GM12878 (cell line): ENCODE results near the gene ANXA2R. TPM values are rescaled to one million over a fixed set of nuclear protein-coding genes. Genes with fewer than 3 reads are reported as not detected.

Experiments used
- BRCA1 ChIP-seq: IDR thresholded peaks from 2 replicates; pipeline ENCODE4 v1.6.1; 2011; ENCODE audit warnings: low read depth, low read length, improper control_type of control experiment
- EED ChIP-seq: sonication (generic); IDR thresholded peaks from 2 replicates; pipeline ENCODE4 v1.6.1; 2016; ENCODE audit warnings: antibody characterized with exemption, low read depth
- HDAC6 ChIP-seq: fragments of 200-600 bp; sonication (generic); IDR thresholded peaks from one replicate; pipeline ENCODE4 v1.8.0; 2017; ENCODE audit warnings: antibody characterized with exemption; ENCODE audit not compliant: unreplicated experiment
- IRF5 ChIP-seq: fragments of 450-650 bp; IDR thresholded peaks from 2 replicates; pipeline ENCODE4 v1.6.1; 2017; ENCODE audit warnings: borderline replicate concordance
- NFYB ChIP-seq: IDR thresholded peaks from 2 replicates; pipeline ENCODE4 v1.6.1; 2011; ENCODE audit warnings: low read depth, mild to moderate bottlenecking, low read length, improper control_type of control experiment, moderate library complexity; ENCODE audit not compliant: insufficient read depth
- polyA plus RNA-seq, 11 experiments: library from polyadenylated mRNA; depleted of rRNA in 4 of 11; unstranded in 6 of 11; stranded (reverse) in 5 of 11; fragments of >200 nt; fragmentation: Nextera tagmentation in 4 of 11; fragmentation: Illumina TruSeq in 1 of 11; extraction: Ambion mirVana in 4 of 11; extraction: Trizol in 1 of 11; gene quantifications; 1 replicate in 1 of 11; 2 replicates in 10 of 11; pipeline versions ENCODE4 v1.2.1 to v1.2.3, GENCODE V29; 2011 to 2016; ENCODE audit warnings: inconsistent platforms in 2 of 11, missing spikeins in 2 of 11, low read depth in 1 of 11
- total RNA-seq, 4 experiments: library from RNA; depleted of rRNA in 3 of 4; stranded (reverse); fragments of >200 nt in 3 of 4; fragmentation: Illumina TruSeq in 1 of 4; extraction: Trizol in 1 of 4; gene quantifications; 2 replicates each; pipeline versions ENCODE4 v1.2.1 to v1.2.3, GENCODE V29; 2013 to 2021
- TF ChIP-seq, protein P1 (sequence below): fragments of 450-650 bp; IDR thresholded peaks from 2 replicates; pipeline ENCODE4 v1.6.1; 2018; ENCODE audit warnings: borderline replicate concordance, mild to moderate bottlenecking; ENCODE audit not compliant: partially characterized antibody
- TF ChIP-seq, protein P2 (sequence below): IDR thresholded peaks from 2 replicates; pipeline ENCODE4 v1.6.1; 2012; ENCODE audit warnings: low read depth, low read length, improper control_type of control experiment

The ANXA2R gene
- total and polyA plus RNA-seq, 10 of the 15 experiments (the other 5 are each of a cell fraction or from before 2014, with no cell fraction given), result 2.3 to 7.8 (median 4.4) TPM

- TF ChIP-seq, protein P1, sequence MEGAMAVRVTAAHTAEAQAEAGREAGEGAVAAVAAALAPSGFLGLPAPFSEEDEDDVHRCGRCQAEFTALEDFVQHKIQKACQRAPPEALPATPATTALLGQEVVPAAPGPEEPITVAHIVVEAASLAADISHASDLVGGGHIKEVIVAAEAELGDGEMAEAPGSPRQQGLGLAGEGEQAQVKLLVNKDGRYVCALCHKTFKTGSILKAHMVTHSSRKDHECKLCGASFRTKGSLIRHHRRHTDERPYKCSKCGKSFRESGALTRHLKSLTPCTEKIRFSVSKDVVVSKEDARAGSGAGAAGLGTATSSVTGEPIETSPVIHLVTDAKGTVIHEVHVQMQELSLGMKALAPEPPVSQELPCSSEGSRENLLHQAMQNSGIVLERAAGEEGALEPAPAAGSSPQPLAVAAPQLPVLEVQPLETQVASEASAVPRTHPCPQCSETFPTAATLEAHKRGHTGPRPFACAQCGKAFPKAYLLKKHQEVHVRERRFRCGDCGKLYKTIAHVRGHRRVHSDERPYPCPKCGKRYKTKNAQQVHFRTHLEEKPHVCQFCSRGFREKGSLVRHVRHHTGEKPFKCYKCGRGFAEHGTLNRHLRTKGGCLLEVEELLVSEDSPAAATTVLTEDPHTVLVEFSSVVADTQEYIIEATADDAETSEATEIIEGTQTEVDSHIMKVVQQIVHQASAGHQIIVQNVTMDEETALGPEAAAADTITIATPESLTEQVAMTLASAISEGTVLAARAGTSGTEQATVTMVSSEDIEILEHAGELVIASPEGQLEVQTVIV, result no peak
- no peak for TF ChIP-seq HDAC6
- TF ChIP-seq, protein P2, sequence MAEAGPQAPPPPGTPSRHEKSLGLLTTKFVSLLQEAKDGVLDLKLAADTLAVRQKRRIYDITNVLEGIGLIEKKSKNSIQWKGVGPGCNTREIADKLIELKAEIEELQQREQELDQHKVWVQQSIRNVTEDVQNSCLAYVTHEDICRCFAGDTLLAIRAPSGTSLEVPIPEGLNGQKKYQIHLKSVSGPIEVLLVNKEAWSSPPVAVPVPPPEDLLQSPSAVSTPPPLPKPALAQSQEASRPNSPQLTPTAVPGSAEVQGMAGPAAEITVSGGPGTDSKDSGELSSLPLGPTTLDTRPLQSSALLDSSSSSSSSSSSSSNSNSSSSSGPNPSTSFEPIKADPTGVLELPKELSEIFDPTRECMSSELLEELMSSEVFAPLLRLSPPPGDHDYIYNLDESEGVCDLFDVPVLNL, result no peak
- TF ChIP-seq NFYB, result no peak
- TF ChIP-seq BRCA1, result no peak
- TF ChIP-seq EED, result no peak
- no peak for TF ChIP-seq IRF5
Measured at GRCh38 chr5:43021151-43021550, 19.0 kb downstream of the ANXA2R start (continued).
